GM12891 (cell line): ENCODE results near the gene ADGRA3.

Experiments used
- POLR2AphosphoS5 ChIP-seq: IDR thresholded peaks from 2 replicates; pipeline ENCODE4 v1.6.1; 2011; ENCODE audit warnings: low read depth, low read length, control low read depth
- SPI1 ChIP-seq: IDR thresholded peaks from 2 replicates; pipeline ENCODE4 v1.6.1; 2011; ENCODE audit warnings: low read depth, low read length, control low read depth

DNA sequence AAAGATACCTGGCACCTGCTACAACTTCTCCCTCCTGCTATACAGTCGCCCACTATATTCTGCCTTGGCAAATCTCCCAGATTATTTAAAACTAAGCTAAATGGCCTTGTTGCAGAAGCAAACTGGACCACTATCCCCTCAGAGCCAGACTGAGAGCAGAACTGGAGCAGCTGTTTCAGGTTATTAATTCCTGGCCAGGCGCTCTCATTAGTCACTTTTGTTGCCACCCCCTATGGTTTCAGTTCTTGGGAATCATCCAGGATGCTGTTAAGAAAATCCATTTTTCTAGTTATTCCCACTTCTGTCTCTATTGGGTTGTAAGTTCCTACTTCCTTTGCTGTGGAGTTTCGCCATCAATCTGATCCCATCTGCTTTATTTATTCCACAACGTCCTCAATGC lies 30.1 kb downstream of the ADGRA3 start:
- TF ChIP-seq SPI1 (no peak), POLR2AphosphoS5 (no peak)
